A549 (cell line): ENCODE data around the gene IFNL3. TPM values are rescaled to one million over a fixed set of nuclear protein-coding genes. Genes with fewer than 3 reads are reported as not detected.

ENCODE experiments used
- ATAC-seq, 2 experiments: fragments of 200-7000 bp in 1 of 2; fragments of >200 bp in 1 of 2; cut with Nextera tagmentation in 1 of 2; cut with Tn5 transposase in 1 of 2; 3 replicates each; pipeline versions ENCODE4 v1.8.0 to v1.9.1; 2018 to 2020; ENCODE audit warnings: mild to moderate bottlenecking in 1 of 2, moderate library complexity in 1 of 2
- CTCF ChIA-PET: fragments of 300-600 bp; sonication (Branson Sonifier 250); formaldehyde crosslinking; extraction: SDS; loops from one replicate; lab custom pipeline; 2021; ENCODE audit warnings: antibody characterized with exemption, inconsistent platforms; lab: Yijun Ruan, JAX
- POLR2A ChIA-PET: fragments of 350-600 bp; formaldehyde crosslinking; extraction: SDS; loops from one replicate; lab custom pipeline; 2021; ENCODE audit warnings: antibody characterized with exemption, inconsistent platforms; lab: Yijun Ruan, JAX
- DNase-seq, 2 experiments: peaks; one replicate each; pipeline versions ENCODE4 v3.0.0 to v3.0.0-alpha.2; 2011 to 2016; ENCODE audit warnings: low read depth in 1 of 2, low spot score in 1 of 2
- FAIRE-seq: peaks from 2 replicates; lab custom pipeline; 2011; peaks lifted over from hg19 to GRCh38; lab: Jason Lieb, UNC
- H3K27ac ChIP-seq, 2 experiments: fragments of >200 bp; sonication (Bioruptor Twin); formaldehyde crosslinking; 3 replicates each; pipeline ENCODE4 v1.5.1; 2016 to 2017
- H3K4me1 ChIP-seq: fragments of >200 bp; sonication (Bioruptor Twin); formaldehyde crosslinking; 3 replicates; pipeline ENCODE4 v1.6.1; 2016
- H3K4me2 ChIP-seq: fragments of >200 bp; sonication (Bioruptor Twin); formaldehyde crosslinking; 3 replicates; pipeline ENCODE4 v1.6.1; 2016
- H3K4me3 ChIP-seq: fragments of >200 bp; sonication (Bioruptor Twin); formaldehyde crosslinking; 3 replicates; pipeline ENCODE4 v1.5.1; 2016
- H3K9me3 ChIP-seq: fragments of >200 bp; sonication (Bioruptor Twin); formaldehyde crosslinking; 3 replicates; pipeline ENCODE4 v1.6.1; 2016
- CBX8 ChIP-seq: fragments of 200-600 bp; sonication (generic); IDR thresholded peaks from 2 replicates; pipeline ENCODE4 v1.6.1; 2016
- EHMT2 ChIP-seq: fragments of 200-600 bp; sonication (generic); IDR thresholded peaks from 2 replicates; pipeline ENCODE4 v1.6.1; 2016; ENCODE audit warnings: antibody characterized with exemption, low read depth, mild to moderate bottlenecking, moderate library complexity
- EP300 ChIP-seq, 2 experiments: fragments of >200 bp; sonication (Bioruptor Twin); formaldehyde crosslinking; IDR thresholded peaks; 2 replicates in 1 of 2; 3 replicates in 1 of 2; pipeline ENCODE4 v1.6.1; 2016 to 2017
- ESRRA ChIP-seq: fragments of 150-350 bp; IDR thresholded peaks from 2 replicates; pipeline ENCODE4 v1.6.1; 2014; ENCODE audit warnings: mild to moderate bottlenecking, low read length, borderline replicate concordance
- FOSB ChIP-seq: fragments of 250-450 bp; sonication (Bioruptor Pico); IDR thresholded peaks from 2 replicates; pipeline ENCODE4 v1.5.0; 2020; ENCODE audit warnings: mild to moderate bottlenecking, moderate library complexity
- FOSL2 ChIP-seq, 2 experiments: fragments of 450-650 bp in 1 of 2; fragments of >200 bp in 1 of 2; sonication (Bioruptor Twin) in 1 of 2; formaldehyde crosslinking; IDR thresholded peaks; 2 replicates each; pipeline versions ENCODE4 v1.5.0 to v1.6.1; 2016 to 2020; ENCODE audit warnings: mild to moderate bottlenecking in 1 of 2, moderate library complexity in 1 of 2
- FOXS1 ChIP-seq: fragments of 250-450 bp; sonication (Bioruptor Pico); IDR thresholded peaks from 2 replicates; pipeline ENCODE4 v1.5.0; 2020; ENCODE audit warnings: mild to moderate bottlenecking, moderate library complexity
- HOXA7 ChIP-seq: fragments of 250-450 bp; sonication (Bioruptor Pico); IDR thresholded peaks from 2 replicates; pipeline ENCODE4 v1.5.0; 2020; ENCODE audit warnings: mild to moderate bottlenecking, moderate library complexity
- HOXB13 ChIP-seq: fragments of 250-450 bp; sonication (Bioruptor Pico); IDR thresholded peaks from 2 replicates; pipeline ENCODE4 v1.5.0; 2020; ENCODE audit warnings: low read depth, mild to moderate bottlenecking, moderate library complexity
- HOXB5 ChIP-seq: fragments of 250-450 bp; sonication (Bioruptor Pico); IDR thresholded peaks from 2 replicates; pipeline ENCODE4 v1.5.0; 2020; ENCODE audit warnings: mild to moderate bottlenecking, moderate library complexity
- KDM1A ChIP-seq: fragments of 200-600 bp; sonication (generic); IDR thresholded peaks from 2 replicates; pipeline ENCODE4 v1.6.1; 2016; ENCODE audit warnings: low read depth, mild to moderate bottlenecking
- MYC ChIP-seq: IDR thresholded peaks from 2 replicates; pipeline ENCODE4 v1.6.1; 2012; ENCODE audit warnings: mild to moderate bottlenecking, inconsistent platforms, low read length, improper control_type of control experiment, borderline replicate concordance
- NPAS2 ChIP-seq: fragments of 250-450 bp; sonication (Bioruptor Pico); IDR thresholded peaks from 2 replicates; pipeline ENCODE4 v1.8.0; 2022; ENCODE audit warnings: mild to moderate bottlenecking, moderate library complexity, borderline replicate concordance
- SREBF2 ChIP-seq: fragments of 450-650 bp; IDR thresholded peaks from 2 replicates; pipeline ENCODE4 v1.6.1; 2014; ENCODE audit warnings: mild to moderate bottlenecking, moderate library complexity
- ZSCAN20 ChIP-seq: fragments of 250-450 bp; sonication (Bioruptor Pico); IDR thresholded peaks from 2 replicates; pipeline ENCODE4 v1.8.0; 2022; ENCODE audit warnings: mild to moderate bottlenecking, moderate library complexity
- WGBS: methylation state at CpG from one replicate; pipeline ENCODE4 v1.1.6; 2017; ENCODE audit errors: missing lambda C conversion rate; 5-methylcytosine and 5-hydroxymethylcytosine counted together
- polyA plus RNA-seq, 4 experiments: library from polyadenylated mRNA; depleted of rRNA in 3 of 4; stranded (reverse); fragments of >200 nt; fragmentation: RNase III in 1 of 4; extraction: RNeasy Plus Mini Kit Qiagen cat#74134 plus additional on column Dnase treatment in 1 of 4; gene quantifications; 2 replicates in 3 of 4; 3 replicates in 1 of 4; pipeline ENCODE4 v1.2.3, GENCODE V29; 2011 to 2017
- TF ChIP-seq, protein P1 (sequence below): fragments of 200-600 bp; sonication (generic); IDR thresholded peaks from 2 replicates; pipeline ENCODE4 v1.6.1; 2016; ENCODE audit warnings: antibody characterized with exemption, mild to moderate bottlenecking, moderate library complexity
- TF ChIP-seq, protein P2 (sequence below): IDR thresholded peaks from 2 replicates; pipeline ENCODE4 v1.6.1; 2012
- TF ChIP-seq, protein P3 (sequence below): fragments of >200 bp; sonication (Bioruptor Twin); formaldehyde crosslinking; IDR thresholded peaks from 3 replicates; pipeline ENCODE4 v1.5.1; 2016
- TF ChIP-seq, protein P4 (sequence below): fragments of 150-350 bp; IDR thresholded peaks from 2 replicates; pipeline ENCODE4 v1.6.1; 2014; ENCODE audit warnings: low read depth, mild to moderate bottlenecking, low read length
- TF ChIP-seq, protein P5 (sequence below): fragments of >200 bp; sonication (Bioruptor Twin); formaldehyde crosslinking; IDR thresholded peaks from 3 replicates; pipeline ENCODE4 v1.6.1; 2016

Gene IFNL3
- polyA plus RNA-seq, 2 of the 4 experiments (the other 2 are of a cell fraction), result not detected

DNA sequence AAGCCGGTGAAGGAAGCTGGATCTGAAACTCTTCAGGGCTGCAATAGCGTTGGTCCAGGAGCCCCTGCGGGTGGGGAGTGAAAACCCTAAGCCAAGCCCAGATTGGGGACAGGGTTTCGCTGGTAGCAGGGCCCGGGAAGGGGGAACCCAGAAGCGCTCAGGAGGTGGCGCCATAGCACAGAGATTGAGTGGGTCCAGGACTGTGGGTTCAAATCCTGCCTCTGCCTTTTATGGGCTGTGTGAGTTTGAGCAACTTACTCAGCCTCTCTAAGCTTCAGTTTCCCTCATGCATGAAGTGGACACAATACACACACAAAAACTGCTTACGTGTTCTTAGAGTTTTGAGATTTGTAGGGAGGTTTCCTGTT lies 32.4 kb downstream of the IFNL3 start (continued):
- TF ChIP-seq, protein P1, sequence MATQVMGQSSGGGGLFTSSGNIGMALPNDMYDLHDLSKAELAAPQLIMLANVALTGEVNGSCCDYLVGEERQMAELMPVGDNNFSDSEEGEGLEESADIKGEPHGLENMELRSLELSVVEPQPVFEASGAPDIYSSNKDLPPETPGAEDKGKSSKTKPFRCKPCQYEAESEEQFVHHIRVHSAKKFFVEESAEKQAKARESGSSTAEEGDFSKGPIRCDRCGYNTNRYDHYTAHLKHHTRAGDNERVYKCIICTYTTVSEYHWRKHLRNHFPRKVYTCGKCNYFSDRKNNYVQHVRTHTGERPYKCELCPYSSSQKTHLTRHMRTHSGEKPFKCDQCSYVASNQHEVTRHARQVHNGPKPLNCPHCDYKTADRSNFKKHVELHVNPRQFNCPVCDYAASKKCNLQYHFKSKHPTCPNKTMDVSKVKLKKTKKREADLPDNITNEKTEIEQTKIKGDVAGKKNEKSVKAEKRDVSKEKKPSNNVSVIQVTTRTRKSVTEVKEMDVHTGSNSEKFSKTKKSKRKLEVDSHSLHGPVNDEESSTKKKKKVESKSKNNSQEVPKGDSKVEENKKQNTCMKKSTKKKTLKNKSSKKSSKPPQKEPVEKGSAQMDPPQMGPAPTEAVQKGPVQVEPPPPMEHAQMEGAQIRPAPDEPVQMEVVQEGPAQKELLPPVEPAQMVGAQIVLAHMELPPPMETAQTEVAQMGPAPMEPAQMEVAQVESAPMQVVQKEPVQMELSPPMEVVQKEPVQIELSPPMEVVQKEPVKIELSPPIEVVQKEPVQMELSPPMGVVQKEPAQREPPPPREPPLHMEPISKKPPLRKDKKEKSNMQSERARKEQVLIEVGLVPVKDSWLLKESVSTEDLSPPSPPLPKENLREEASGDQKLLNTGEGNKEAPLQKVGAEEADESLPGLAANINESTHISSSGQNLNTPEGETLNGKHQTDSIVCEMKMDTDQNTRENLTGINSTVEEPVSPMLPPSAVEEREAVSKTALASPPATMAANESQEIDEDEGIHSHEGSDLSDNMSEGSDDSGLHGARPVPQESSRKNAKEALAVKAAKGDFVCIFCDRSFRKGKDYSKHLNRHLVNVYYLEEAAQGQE, result no peak
- TF ChIP-seq FOSB (CRISPR knock-in tag), result 0 out of 2 replicates have a peak, but pooled peaks have one; percentile 64
- TF ChIP-seq, protein P2, sequence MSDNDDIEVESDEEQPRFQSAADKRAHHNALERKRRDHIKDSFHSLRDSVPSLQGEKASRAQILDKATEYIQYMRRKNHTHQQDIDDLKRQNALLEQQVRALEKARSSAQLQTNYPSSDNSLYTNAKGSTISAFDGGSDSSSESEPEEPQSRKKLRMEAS, result no peak; the same call in 1 of the 2 replicates
- TF ChIP-seq, protein P3, sequence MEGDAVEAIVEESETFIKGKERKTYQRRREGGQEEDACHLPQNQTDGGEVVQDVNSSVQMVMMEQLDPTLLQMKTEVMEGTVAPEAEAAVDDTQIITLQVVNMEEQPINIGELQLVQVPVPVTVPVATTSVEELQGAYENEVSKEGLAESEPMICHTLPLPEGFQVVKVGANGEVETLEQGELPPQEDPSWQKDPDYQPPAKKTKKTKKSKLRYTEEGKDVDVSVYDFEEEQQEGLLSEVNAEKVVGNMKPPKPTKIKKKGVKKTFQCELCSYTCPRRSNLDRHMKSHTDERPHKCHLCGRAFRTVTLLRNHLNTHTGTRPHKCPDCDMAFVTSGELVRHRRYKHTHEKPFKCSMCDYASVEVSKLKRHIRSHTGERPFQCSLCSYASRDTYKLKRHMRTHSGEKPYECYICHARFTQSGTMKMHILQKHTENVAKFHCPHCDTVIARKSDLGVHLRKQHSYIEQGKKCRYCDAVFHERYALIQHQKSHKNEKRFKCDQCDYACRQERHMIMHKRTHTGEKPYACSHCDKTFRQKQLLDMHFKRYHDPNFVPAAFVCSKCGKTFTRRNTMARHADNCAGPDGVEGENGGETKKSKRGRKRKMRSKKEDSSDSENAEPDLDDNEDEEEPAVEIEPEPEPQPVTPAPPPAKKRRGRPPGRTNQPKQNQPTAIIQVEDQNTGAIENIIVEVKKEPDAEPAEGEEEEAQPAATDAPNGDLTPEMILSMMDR, result peak; percentile 84
- TF ChIP-seq, all 56 proteins: peak for 9

DNA sequence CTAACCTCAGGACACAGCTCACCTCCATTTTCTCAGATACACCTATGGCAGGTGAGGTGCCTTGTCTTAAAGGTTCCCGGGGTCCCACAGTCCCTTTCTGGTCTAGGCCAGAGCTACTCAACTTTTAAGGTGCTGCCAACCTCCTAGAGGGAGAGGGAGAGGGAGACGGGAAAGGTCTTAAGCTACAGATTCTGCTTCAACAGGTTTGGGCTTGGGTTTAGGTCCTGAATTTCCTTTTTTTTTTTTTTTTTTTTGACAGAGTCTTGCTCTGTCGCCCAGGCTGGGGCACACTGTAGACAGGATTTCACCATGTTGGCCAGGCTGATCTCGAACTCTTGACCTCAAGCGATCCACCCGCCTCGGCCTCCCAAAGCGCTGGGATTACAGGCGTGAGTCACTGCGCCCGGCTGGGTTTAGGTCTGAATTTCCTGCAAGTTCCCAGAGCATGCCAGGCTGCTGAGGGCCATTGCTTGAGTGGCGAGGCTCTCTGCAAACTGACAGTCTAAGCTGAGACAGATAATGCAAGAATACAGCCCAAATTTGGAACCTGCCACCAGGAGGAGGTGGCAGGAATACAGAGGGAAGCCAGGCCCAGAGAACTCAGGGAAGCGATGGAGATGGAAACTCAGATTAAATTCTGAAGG lies 33.0 kb downstream of the IFNL3 start:
- Histone ChIP-seq H3K4me2 (no peak overlapping the region), H3K4me1 (no peaks in the 10 kb centered on the region), H3K4me3 (no peak overlapping the region), H3K9me3 (peaks cover 15% of the 10 kb centered on the region), H3K27ac (no peak overlapping the region)
- CTCF ChIA-PET, result interaction anchor here (0.6 to 8.0 kb wide), 27 partner anchors 9 to 259 kb away, joined by 3 to 78 read pairs (median 4); partner anchors contain the start of genes GMFG, IFNL1, SAMD4B and SYCN
- WGBS, result 53% methylated on average over 13 of the region's 13 CpGs
- ATAC-seq (peak; percentile 62 to 78; a peak in 5 of 6 replicates), DNase-seq (peak in 1 of 2 experiments; percentile 64), FAIRE-seq (peak; percentile 56)
- POLR2A ChIA-PET, result interaction anchor here (1.3 kb wide), 1 partner anchor 130 kb away, joined by 4 read pairs; the partner anchor contains the start of gene SAMD4B
- TF ChIP-seq CBX8, result no peak
- TF ChIP-seq FOSL2 (IDR thresholded peaks at IDR 0.05), result no peak
- peak; percentile 36; the same call in 1 of the 2 replicates for TF ChIP-seq FOSL2 (CRISPR knock-in tag; IDR thresholded peaks at IDR 0.05)
- TF ChIP-seq HOXB13, result no peak
- TF ChIP-seq ZSCAN20, result no peak
- no peak for TF ChIP-seq NPAS2
- TF ChIP-seq FOXS1 (CRISPR knock-in tag), result no peak
- 0 out of 2 replicates have a peak, but pooled peaks have one; percentile 34 for TF ChIP-seq HOXB5 (CRISPR knock-in tag)
- TF ChIP-seq HOXA7, result no peak
- TF ChIP-seq, protein P4, sequence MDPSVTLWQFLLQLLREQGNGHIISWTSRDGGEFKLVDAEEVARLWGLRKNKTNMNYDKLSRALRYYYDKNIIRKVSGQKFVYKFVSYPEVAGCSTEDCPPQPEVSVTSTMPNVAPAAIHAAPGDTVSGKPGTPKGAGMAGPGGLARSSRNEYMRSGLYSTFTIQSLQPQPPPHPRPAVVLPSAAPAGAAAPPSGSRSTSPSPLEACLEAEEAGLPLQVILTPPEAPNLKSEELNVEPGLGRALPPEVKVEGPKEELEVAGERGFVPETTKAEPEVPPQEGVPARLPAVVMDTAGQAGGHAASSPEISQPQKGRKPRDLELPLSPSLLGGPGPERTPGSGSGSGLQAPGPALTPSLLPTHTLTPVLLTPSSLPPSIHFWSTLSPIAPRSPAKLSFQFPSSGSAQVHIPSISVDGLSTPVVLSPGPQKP, result no peak
- TF ChIP-seq, protein P5, sequence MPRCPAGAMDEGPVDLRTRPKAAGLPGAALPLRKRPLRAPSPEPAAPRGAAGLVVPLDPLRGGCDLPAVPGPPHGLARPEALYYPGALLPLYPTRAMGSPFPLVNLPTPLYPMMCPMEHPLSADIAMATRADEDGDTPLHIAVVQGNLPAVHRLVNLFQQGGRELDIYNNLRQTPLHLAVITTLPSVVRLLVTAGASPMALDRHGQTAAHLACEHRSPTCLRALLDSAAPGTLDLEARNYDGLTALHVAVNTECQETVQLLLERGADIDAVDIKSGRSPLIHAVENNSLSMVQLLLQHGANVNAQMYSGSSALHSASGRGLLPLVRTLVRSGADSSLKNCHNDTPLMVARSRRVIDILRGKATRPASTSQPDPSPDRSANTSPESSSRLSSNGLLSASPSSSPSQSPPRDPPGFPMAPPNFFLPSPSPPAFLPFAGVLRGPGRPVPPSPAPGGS, result no peak
- TF ChIP-seq ESRRA, result no peak
- TF ChIP-seq EHMT2, result no peak
- TF ChIP-seq KDM1A, result no peak
- TF ChIP-seq MYC, result no peak
- no peak for TF ChIP-seq EP300 (IDR thresholded peaks at IDR 0.05)
- TF ChIP-seq SREBF2, result no peak
